PC-3 (cell line): ENCODE data around the gene SSU72.

Source experiments
- CTCF ChIP-seq: fragments of 300-600 bp; sonication (generic); conservative IDR thresholded peaks from 2 replicates; pipeline ENCODE4 v1.5.1; 2017; ENCODE audit warnings: antibody characterized with exemption, low read depth, mild to moderate bottlenecking, low read length
- EZH2phosphoT487 ChIP-seq: fragments of 300-600 bp; sonication (generic); IDR thresholded peaks from 2 replicates; pipeline ENCODE4 v1.6.1; 2018; ENCODE audit warnings: mild to moderate bottlenecking, antibody characterized with exemption, low read length, borderline replicate concordance

GRCh38 chr1:1527092-1527816 is 47.4 kb downstream of the SSU72 start:
- TF ChIP-seq EZH2phosphoT487 (no peak), CTCF (no peak)
